NK-92 (cell line): ENCODE data around the gene SLC35C1.
A peak's percentile ranks its signal among the peaks of the same experiment; 100 is the strongest.

Source experiments
- DNase-seq: peaks from one replicate; lab custom pipeline; 2025; ENCODE audit not compliant: unreplicated experiment; lab: John Stamatoyannopoulos, UW

SLC35C1 gene

DNA sequence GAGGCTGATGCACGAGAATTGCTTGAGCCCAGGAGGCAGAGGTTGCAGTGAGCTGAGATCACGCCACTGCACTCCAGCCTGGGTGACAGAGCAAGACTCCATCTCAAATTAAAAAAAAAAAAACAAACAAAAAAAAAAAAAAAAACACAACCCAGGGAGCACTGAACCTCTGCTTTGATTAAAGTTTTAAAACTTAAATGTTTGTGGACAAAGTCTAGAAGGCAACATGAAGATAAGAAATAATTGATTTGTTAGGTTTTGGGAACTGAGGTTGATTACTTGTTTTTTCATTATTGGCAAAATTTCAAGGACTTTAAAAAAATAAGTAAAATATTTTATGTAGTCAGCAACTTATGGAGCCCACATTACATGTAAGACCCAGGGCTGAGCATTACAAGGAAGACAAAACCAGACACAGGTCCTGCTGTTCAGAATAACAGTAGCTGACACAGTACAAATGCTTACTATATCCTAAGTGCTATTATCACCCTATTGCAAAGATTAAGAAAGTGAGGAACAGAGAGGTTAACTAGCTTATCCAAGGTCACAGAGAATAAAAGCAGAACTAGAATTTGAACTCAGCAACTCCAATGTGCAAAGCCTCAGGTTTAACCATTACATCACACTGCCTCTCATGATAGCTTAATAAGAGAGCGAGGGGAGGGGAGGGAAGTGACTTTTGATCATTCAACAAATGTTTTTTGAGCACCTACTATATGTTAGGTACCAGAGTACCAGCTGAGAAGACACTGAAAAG is 40.1 kb downstream of the SLC35C1 start:
- no peak for DNase-seq

- DNase-seq, result no peak
Observed at GRCh38 chr11:45846174-45846675, 41.3 kb downstream of the SLC35C1 start.

- DNase-seq, result peak; percentile 85
Observed at GRCh38 chr11:45846974-45847910, 42.3 kb downstream of the SLC35C1 start, which contains the start of gene CRY2. Gene CRY2 (plus strand): TSS chr11:45847475. CDS start chr11:45847491, 16 bp downstream.

GRCh38 chr11:45847911-45848316 is 43.0 kb downstream of the SLC35C1 start:
- no peak for DNase-seq

- no peak for DNase-seq
Observed at GRCh38 chr11:45848654-45849081, 43.7 kb downstream of the SLC35C1 start.

DNA sequence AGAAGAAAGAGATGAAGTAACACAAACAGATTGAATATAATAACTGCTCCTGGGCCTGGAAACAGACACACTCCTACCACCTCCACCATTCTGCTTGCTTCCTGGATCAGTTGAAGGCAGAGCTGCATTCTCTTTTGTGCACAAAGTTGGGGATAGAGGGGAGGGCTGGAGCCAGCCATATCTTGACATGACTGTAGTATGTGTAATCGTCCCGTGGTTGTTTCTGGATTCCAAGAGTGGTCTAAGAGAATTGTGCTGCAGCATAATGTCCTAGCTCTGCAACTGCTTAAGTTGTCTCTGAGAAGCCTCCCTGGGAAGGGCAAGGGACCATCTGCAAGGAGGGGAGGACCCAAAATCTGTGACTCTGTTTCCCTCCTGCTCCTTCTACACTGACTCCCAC is 45.5 kb downstream of the SLC35C1 start:
- no peak for DNase-seq

- DNase-seq, result no peak
Observed at GRCh38 chr11:45851228-45851627, 46.3 kb downstream of the SLC35C1 start.

- DNase-seq, result no peak
Observed at GRCh38 chr11:45852018-45852711, 47.2 kb downstream of the SLC35C1 start.

- no peak for DNase-seq
Observed at GRCh38 chr11:45852712-45853101, 47.8 kb downstream of the SLC35C1 start.

DNA sequence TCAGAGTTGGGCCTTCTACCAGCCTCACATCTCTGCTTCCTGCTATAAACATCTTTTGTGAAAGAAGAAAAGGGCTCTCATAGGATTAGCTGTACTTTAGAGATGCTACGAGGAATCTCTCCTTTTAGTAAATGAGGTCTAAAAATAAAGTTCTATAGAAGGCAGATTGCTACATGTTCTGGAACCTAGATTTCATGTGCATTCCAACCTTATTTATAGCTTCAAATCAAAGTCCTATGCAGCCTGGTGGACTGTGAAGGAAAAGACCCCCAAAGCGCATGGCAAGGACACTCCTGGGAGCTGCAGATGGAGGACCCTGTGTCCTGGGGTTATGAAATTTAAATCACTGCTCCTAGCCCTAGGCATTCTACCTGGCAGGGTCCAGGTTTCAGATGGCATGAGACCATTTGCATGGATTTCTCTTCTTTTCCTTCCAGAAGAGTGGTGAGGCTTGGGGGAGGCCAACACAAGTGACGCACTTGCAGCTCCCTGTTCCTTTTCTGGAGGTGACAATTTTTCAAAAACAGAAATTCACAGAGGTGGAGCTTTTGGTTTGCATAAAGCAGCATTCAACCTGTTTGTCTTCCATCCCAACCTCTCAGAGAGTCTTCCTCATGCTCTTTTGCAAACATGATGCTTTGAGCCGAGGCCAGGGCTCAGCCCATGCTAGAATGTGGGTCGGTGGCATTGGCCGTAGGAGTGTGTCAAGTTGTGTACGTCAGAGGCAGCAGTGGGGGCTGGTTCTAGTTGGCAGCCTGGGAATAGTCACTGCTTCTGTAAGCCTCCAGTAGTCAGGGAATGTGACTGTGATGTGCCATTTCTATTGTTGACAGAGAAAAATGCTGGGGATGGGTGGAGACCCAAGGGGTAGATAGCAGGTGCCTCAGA is 48.6 kb downstream of the SLC35C1 start:
- no peak for DNase-seq

GRCh38 chr11:45855308-45855707 is 50.4 kb downstream of the SLC35C1 start:
- DNase-seq, result no peak

DNA sequence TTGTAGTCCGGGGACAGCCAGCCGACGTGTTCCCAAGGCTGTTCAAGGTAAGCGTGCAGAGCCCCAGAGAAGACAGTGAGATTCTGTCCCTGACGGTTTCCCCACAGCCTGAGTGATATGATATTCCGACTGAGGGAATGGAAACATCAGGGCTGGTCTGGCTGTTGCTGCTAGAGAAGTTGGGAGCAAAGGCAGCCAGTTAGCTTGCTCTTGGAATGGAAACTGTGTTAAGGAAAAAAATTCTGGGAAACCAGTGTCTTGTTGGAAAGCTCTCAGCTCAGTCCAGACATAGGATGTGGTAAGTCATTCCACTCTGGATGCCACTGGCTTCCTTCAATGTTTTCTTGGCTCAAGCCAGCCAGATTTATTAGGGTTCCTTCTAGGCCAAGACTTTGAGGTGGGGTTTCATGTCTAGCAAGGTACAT is 51.1 kb downstream of the SLC35C1 start:
- DNase-seq, result no peak

DNA sequence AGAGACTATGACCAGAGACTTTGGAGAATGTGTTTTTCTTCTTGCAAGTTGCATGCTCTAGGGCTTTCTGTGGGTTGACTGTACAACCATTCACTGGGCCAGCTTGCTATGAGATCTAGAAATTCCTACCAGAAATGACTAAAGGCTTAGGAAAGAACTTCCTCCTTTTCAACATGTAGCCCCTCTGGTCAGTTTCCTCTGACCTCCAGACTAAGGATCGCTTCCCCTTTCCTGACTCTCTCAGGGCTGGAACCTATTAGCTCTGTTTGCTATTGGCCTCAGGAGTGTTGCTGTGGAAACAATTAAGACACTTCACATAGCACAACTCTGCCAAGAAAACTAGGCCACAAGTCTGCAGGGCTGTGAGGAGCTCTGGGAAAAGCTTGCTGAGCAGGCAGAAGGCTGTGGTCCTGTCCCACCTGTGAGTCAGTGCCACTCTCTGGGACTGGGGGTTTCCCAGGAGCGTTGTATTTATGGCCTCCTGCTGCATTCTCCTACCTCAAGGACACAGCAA is 53.1 kb downstream of the SLC35C1 start:
- DNase-seq, result no peak

GRCh38 chr11:45858751-45859398 is 53.9 kb downstream of the SLC35C1 start:
- DNase-seq, result no peak

GRCh38 chr11:45859661-45860140 is 54.8 kb downstream of the SLC35C1 start:
- no peak for DNase-seq

DNA sequence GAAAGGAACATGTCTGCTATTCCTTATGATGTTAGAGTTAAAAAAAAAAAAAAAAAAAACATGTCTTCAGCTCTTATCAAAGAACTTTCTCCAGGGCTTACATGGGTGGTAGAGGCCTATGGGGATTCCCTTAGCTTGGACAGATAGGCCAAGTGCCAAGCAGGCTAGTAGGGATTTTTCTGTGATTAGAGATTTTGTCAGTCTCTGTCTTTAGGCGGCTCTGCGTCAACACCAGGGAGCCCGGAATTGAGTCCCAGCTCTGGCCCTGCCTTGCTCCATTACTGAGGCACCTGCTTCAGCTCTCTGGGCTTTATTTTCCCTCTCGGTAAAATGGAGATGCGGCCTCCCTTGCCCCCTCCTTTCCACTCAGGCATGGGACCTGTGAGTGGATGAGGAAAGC is 55.4 kb downstream of the SLC35C1 start:
- DNase-seq, result no peak

DNA sequence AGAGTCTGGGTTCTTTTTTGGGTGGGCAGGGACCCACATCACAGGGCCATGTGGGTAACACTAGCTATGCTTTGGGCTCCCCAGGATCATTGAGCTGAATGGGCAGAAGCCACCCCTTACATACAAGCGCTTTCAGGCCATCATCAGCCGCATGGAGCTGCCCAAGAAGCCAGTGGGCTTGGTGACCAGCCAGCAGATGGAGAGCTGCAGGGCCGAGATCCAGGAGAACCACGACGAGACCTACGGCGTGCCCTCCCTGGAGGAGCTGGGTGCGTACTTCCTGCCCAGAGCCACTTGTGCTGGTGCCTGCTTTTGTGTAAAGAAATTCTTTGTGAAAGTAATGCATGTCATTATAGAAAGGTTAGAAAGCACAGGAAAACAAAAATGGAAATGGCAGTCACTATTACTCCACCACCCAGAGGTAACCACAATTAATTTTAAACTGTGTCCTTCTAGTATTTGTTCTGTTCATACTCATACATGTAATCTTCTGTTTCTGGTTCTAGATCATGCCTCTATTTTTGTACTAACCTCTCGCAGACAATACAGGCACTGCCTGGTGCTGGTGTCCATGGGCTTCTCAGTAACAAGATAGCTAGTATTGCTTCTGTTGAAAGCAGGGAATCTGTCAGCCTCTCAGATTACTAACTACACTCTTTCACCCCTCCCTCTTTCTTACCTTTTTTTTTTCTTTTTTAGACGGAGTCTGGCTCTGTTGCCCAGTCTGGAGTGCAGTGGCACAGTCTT is 56.0 kb downstream of the SLC35C1 start:
- no peak for DNase-seq
